A673 (cell line): ENCODE data around the gene EFNA2.
"Not testable (repeated sequence)": the region's sequence is repeated elsewhere in the genome, so short reads cannot be mapped to it uniquely, and the experiment has no call there.

Source experiments
- CTCF ChIP-seq: fragments of 300-800, 200-600 bp; sonication (generic); conservative IDR thresholded peaks from 2 replicates; pipeline ENCODE4 v1.5.1; 2017; ENCODE audit warnings: low read depth, mild to moderate bottlenecking, antibody characterized with exemption, low read length, moderate library complexity, mixed read lengths
- EZH2 ChIP-seq: fragments of 200-600 bp; sonication (generic); IDR thresholded peaks from 2 replicates; pipeline ENCODE4 v1.6.1; 2017; ENCODE audit warnings: borderline replicate concordance, low read depth, mild to moderate bottlenecking, mixed read lengths, antibody characterized with exemption, low read length; ENCODE audit not compliant: poor library complexity, severe bottlenecking

DNA sequence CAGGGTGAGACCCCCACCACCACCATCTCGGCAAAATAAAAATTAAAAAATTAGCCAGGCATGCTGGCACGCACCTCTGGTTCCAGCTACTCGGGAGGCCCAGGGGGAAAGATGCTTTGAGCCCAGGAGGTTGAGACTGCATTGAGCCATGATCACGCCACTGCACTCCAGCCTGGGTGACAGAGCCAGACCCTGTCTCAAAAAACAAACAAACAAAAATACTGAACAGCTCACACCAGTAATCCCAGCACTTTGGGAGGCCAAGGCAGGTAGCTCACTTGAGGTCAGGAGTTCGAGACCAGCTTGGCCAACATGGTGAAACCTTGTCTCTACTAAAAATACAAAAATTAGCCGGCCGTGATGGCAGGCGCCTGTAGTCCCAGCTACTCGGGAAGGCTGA is 19.7 kb downstream of the EFNA2 start:
- TF ChIP-seq CTCF, EZH2: not testable (repeated sequence)
